H9 (cell line): ENCODE measurements around the gene DLG2. TPM values are rescaled to one million over a fixed set of nuclear protein-coding genes. Genes with fewer than 3 reads are reported as not detected.

Experiments used
- DNase-seq: peaks from one replicate; pipeline ENCODE4 v3.0.0-alpha.2; 2017
- H2AFZ ChIP-seq: one replicate; pipeline ENCODE4 v1.6.1; 2013; ENCODE audit warnings: mild to moderate bottlenecking, low read length, control low read depth, moderate library complexity
- H2AK5ac ChIP-seq: 2 replicates; pipeline ENCODE4 v1.6.1; 2013; ENCODE audit warnings: low read length, control low read depth, mixed read lengths; ENCODE audit not compliant: insufficient read length
- H2BK120ac ChIP-seq: one replicate; pipeline ENCODE4 v1.6.1; 2013; ENCODE audit warnings: low read depth, mild to moderate bottlenecking, low read length, control low read depth, inconsistent platforms; ENCODE audit not compliant: poor library complexity, severe bottlenecking
- H2BK12ac ChIP-seq: 2 replicates; pipeline ENCODE4 v1.6.1; 2013; ENCODE audit warnings: low read length, control low read depth, mixed read lengths, low read depth; ENCODE audit not compliant: insufficient read length
- H2BK15ac ChIP-seq: 2 replicates; pipeline ENCODE4 v1.6.1; 2013; ENCODE audit warnings: low read depth, low read length, control low read depth
- H2BK20ac ChIP-seq: one replicate; pipeline ENCODE4 v1.6.1; 2013; ENCODE audit warnings: low read depth, mild to moderate bottlenecking, low read length, control low read depth, inconsistent platforms; ENCODE audit not compliant: poor library complexity, severe bottlenecking
- H2BK5ac ChIP-seq: 2 replicates; pipeline ENCODE4 v1.6.1; 2013; ENCODE audit warnings: low read length, control low read depth, mixed read lengths; ENCODE audit not compliant: insufficient read length
- H3K14ac ChIP-seq: 2 replicates; pipeline ENCODE4 v1.6.1; 2013; ENCODE audit warnings: low read length, control low read depth; ENCODE audit not compliant: insufficient read depth
- H3K18ac ChIP-seq: 2 replicates; pipeline ENCODE4 v1.6.1; 2013; ENCODE audit warnings: low read depth, mild to moderate bottlenecking, mixed read lengths, low read length, control low read depth; ENCODE audit not compliant: insufficient read length
- H3K23ac ChIP-seq: 2 replicates; pipeline ENCODE4 v1.6.1; 2013; ENCODE audit warnings: low read length, control low read depth, mixed read lengths, low read depth; ENCODE audit not compliant: insufficient read length
- H3K23me2 ChIP-seq: 2 replicates; pipeline ENCODE4 v1.6.1; 2013; ENCODE audit warnings: low read depth, mild to moderate bottlenecking, mixed read lengths, low read length, control low read depth; ENCODE audit not compliant: insufficient read length, poor library complexity, severe bottlenecking
- H3K27ac ChIP-seq: 2 replicates; pipeline ENCODE4 v1.5.1; 2013; ENCODE audit warnings: low read length, control low read depth, mixed read lengths, low read depth; ENCODE audit not compliant: insufficient read length
- H3K27me3 ChIP-seq: 2 replicates; pipeline ENCODE4 v1.6.1; 2013; ENCODE audit warnings: low read length, control low read depth, inconsistent platforms; ENCODE audit not compliant: insufficient read depth
- H3K4ac ChIP-seq: 2 replicates; pipeline ENCODE4 v1.6.1; 2013; ENCODE audit warnings: low read depth, mild to moderate bottlenecking, control low read depth, inconsistent platforms, low read length, moderate library complexity
- H3K4me1 ChIP-seq: 2 replicates; pipeline ENCODE4 v1.6.1; 2013; ENCODE audit warnings: low read length, control low read depth, inconsistent platforms; ENCODE audit not compliant: insufficient read depth
- H3K4me2 ChIP-seq: 2 replicates; pipeline ENCODE4 v1.6.1; 2013; ENCODE audit warnings: low read length, control low read depth, mixed read lengths; ENCODE audit not compliant: insufficient read length, insufficient read depth
- H3K56ac ChIP-seq: 2 replicates; pipeline ENCODE4 v1.6.1; 2013; ENCODE audit warnings: low read depth, mild to moderate bottlenecking, mixed read lengths, low read length, control low read depth; ENCODE audit not compliant: insufficient read length
- H3K79me1 ChIP-seq: 2 replicates; pipeline ENCODE4 v1.6.1; 2013; ENCODE audit warnings: low read depth, mild to moderate bottlenecking, moderate library complexity, low read length, control low read depth, inconsistent platforms; ENCODE audit not compliant: insufficient read depth, poor library complexity, severe bottlenecking
- H3K79me2 ChIP-seq: 2 replicates; pipeline ENCODE4 v1.6.1; 2013; ENCODE audit warnings: low read length, control low read depth, inconsistent platforms; ENCODE audit not compliant: insufficient read depth
- H3K9ac ChIP-seq: 2 replicates; pipeline ENCODE4 v1.6.1; 2013; ENCODE audit warnings: low read length, control low read depth, mixed read lengths; ENCODE audit not compliant: insufficient read length; ENCODE audit errors: extremely low read depth
- H3K9me3 ChIP-seq: one replicate; pipeline ENCODE4 v1.6.1; 2013; ENCODE audit warnings: low read depth, low read length, inconsistent platforms; ENCODE audit not compliant: control insufficient read depth
- H3T11ph ChIP-seq: one replicate; pipeline ENCODE4 v1.6.1; 2013; ENCODE audit warnings: mild to moderate bottlenecking, low read length, control low read depth, inconsistent platforms
- H4K20me1 ChIP-seq: one replicate; pipeline ENCODE4 v1.6.1; 2013; ENCODE audit not compliant: control insufficient read depth, insufficient read length, insufficient read depth
- H4K5ac ChIP-seq: 2 replicates; pipeline ENCODE4 v1.6.1; 2013; ENCODE audit warnings: low read depth, mild to moderate bottlenecking, mixed read lengths, low read length, control low read depth; ENCODE audit not compliant: insufficient read length
- H4K8ac ChIP-seq: replicated peaks from 2 replicates; pipeline ENCODE4 v1.6.1; 2013; ENCODE audit warnings: low read length, control low read depth, mixed read lengths, low read depth; ENCODE audit not compliant: insufficient read length
- H4K91ac ChIP-seq: 2 replicates; pipeline ENCODE4 v1.6.1; 2013; ENCODE audit warnings: low read depth, mild to moderate bottlenecking, moderate library complexity, mixed read lengths, low read length, control low read depth; ENCODE audit not compliant: insufficient read length
- H3K27ac Mint-ChIP-seq, 3 experiments: 2 replicates in 2 of 3; 3 replicates in 1 of 3; pipeline ENCODE4 v1.8.0; 2020 to 2021; ENCODE audit warnings: mixed read lengths in 3 of 3, mild to moderate bottlenecking in 1 of 3, moderate library complexity in 1 of 3
- H3K27me3 Mint-ChIP-seq: 2 replicates; pipeline ENCODE4 v1.8.0; 2021; ENCODE audit warnings: low read depth, mild to moderate bottlenecking, moderate library complexity, mixed read lengths
- H3K36me3 Mint-ChIP-seq, 3 experiments: 2 replicates in 2 of 3; 3 replicates in 1 of 3; pipeline ENCODE4 v1.8.0; 2020 to 2021; ENCODE audit warnings: low read depth in 3 of 3, mixed read lengths in 3 of 3; ENCODE audit not compliant: insufficient read depth in 1 of 3
- H3K4me1 Mint-ChIP-seq, 2 experiments: 2 replicates each; pipeline ENCODE4 v1.8.0; 2020; ENCODE audit warnings: mixed read lengths in 2 of 2
- H3K4me3 Mint-ChIP-seq, 2 experiments: 2 replicates in 1 of 2; 3 replicates in 1 of 2; pipeline ENCODE4 v1.8.0; 2020 to 2021; ENCODE audit warnings: mild to moderate bottlenecking in 2 of 2, mixed read lengths in 2 of 2, moderate library complexity in 1 of 2
- H3K9me3 Mint-ChIP-seq, 2 experiments: 2 replicates in 1 of 2; 3 replicates in 1 of 2; pipeline ENCODE4 v1.8.0; 2020; ENCODE audit warnings: mild to moderate bottlenecking in 2 of 2, mixed read lengths in 2 of 2, moderate library complexity in 1 of 2
- CTCF ChIP-seq: fragments of 200-600 bp; sonication (generic); conservative IDR thresholded peaks from 3 replicates; pipeline ENCODE4 v1.8.0; 2021; ENCODE audit warnings: antibody characterized with exemption, mild to moderate bottlenecking
- WGBS: extraction: QIAGEN DNeasy Blood & Tissue Kit; methylation state at CpG from one replicate; pipeline ENCODE4 v1.1.7; 2013; ENCODE audit warnings: missing lambda C conversion rate, low lambda C conversion rate, mixed read lengths; ENCODE audit not compliant: insufficient read length; ENCODE audit errors: extremely low coverage; 5-methylcytosine and 5-hydroxymethylcytosine counted together
- total RNA-seq: library from RNA; stranded (reverse); gene quantifications from 2 replicates; pipeline ENCODE4 v1.2.1, GENCODE V29; 2021

DLG2 gene
- total RNA-seq, 1 experiment from 2014 or later, result 8.0 TPM

GRCh38 chr11:84828616-84829015 is 798.5 kb downstream of the DLG2 start:
- no peak overlapping the region for H3K14ac ChIP-seq
- H3K9me3 ChIP-seq, result no peaks in the 10 kb centered on the region
- H3K27ac Mint-ChIP-seq, result no peak overlapping the region
- no peak overlapping the region for H3K4me2 ChIP-seq
- no peak overlapping the region for H3K9ac ChIP-seq
- no peak overlapping the region for H2BK12ac ChIP-seq
- no peak overlapping the region for H3K56ac ChIP-seq
- no peaks in the 10 kb centered on the region for H3K79me1 ChIP-seq
- no peak overlapping the region for H3T11ph ChIP-seq
- no peak overlapping the region for H2AFZ ChIP-seq
- no peak overlapping the region for H2BK15ac ChIP-seq
- H2BK5ac ChIP-seq, result no peak overlapping the region
- H4K8ac ChIP-seq, result no peak overlapping the region
- H3K27me3 Mint-ChIP-seq, result no peaks in the 10 kb centered on the region
- no peak overlapping the region for H3K27ac ChIP-seq
- no peaks in the 10 kb centered on the region for H3K4me1 ChIP-seq
- H2BK20ac ChIP-seq, result no peak overlapping the region
- no peak overlapping the region for H3K18ac ChIP-seq
- H3K4me3 Mint-ChIP-seq, result no peak overlapping the region
- no peak overlapping the region for H2BK120ac ChIP-seq
- H4K91ac ChIP-seq, result no peak overlapping the region
- H3K23ac ChIP-seq, result no peak overlapping the region
- no peaks in the 10 kb centered on the region for H3K23me2 ChIP-seq
- no peak overlapping the region for H3K4ac ChIP-seq
- H4K5ac ChIP-seq, result no peak overlapping the region
- TF ChIP-seq CTCF, result no peak
- no peaks in the 10 kb centered on the region for H4K20me1 ChIP-seq
- peaks cover 2 to 5% of the 10 kb centered on the region in 2 experiments; a peak in 1 of 4 replicates for H3K4me1 Mint-ChIP-seq
- H3K36me3 Mint-ChIP-seq, result no peaks in the 10 kb centered on the region
- H3K9me3 Mint-ChIP-seq, result no peaks in the 10 kb centered on the region
- WGBS, result no CpG with 5 or more reads among the region's 2 CpGs
- DNase-seq, result no peak
- H3K79me2 ChIP-seq, result no peaks in the 10 kb centered on the region
- no peaks in the 10 kb centered on the region for H3K27me3 ChIP-seq
- no peak overlapping the region for H2AK5ac ChIP-seq
